Measurements from ENCODE around the gene ENOPH1. TPM values are rescaled to one million over a fixed set of nuclear protein-coding genes. Genes with fewer than 3 reads are reported as not detected.
"Not testable (repeated sequence)": the region's sequence is repeated elsewhere in the genome, so short reads cannot be mapped to it uniquely, and the experiment has no call there.

Gene ENOPH1
- total and polyA plus RNA-seq, 5 donors from 2014 or later: 26.7 to 48.7 (median 47.1) TPM

GRCh38 chr4:82473621-82474164 is 43.3 kb downstream of the ENOPH1 start:
- H3K27me3 ChIP-seq (ENCODE audit: control insufficient read depth, insufficient read depth, low read length): no peaks in the 10 kb centered on the region

DNA sequence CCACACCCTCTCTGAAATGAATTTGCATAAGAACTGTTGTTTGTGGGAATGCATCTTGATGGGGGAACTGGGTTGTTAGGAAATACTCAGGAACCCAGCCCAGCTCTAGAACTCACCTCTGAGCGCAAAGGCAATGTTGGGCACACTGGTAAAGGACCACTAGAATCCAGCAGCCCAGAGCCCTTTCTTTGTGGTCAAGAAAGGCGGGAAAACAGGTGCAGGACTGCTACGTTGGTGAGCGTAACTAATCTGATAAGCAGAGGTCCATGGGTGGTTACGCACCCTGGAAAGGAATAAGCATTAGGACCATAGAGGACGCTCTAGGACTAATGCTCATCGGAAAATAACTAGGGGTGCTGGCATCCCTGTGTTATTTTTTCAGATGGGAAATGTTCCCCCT is 45.5 kb downstream of the ENOPH1 start:
- H3K27me3 Mint-ChIP-seq; H3K9me3 Mint-ChIP-seq; H3K4me3 Mint-ChIP-seq; DNase-seq; H3K9me3 ChIP-seq (ENCODE audit: control insufficient read depth in 2 of 2, low read length in 2 of 2); H3K36me3 ChIP-seq (ENCODE audit: control insufficient read depth, insufficient read depth, low read length); H3K4me1 Mint-ChIP-seq; ATAC-seq (ENCODE audit: low read depth in 2 of 2); H3K27ac ChIP-seq (ENCODE audit: insufficient read depth, low read length, poor library complexity, severe bottlenecking); H3K4me3 ChIP-seq (ENCODE audit: low read depth, low read length); H3K27me3 ChIP-seq (ENCODE audit: control insufficient read depth, insufficient read depth, low read length); H3K27ac Mint-ChIP-seq; H3K4me1 ChIP-seq (ENCODE audit: control insufficient read depth, insufficient read depth, low read length, poor library complexity, severe bottlenecking): not testable (repeated sequence)
- H3K36me3 Mint-ChIP-seq: peaks cover 11% of the 10 kb centered on the region

More at GRCh38 chr4:82473621-82474164, 43.3 kb downstream of the ENOPH1 start:
- Mint-ChIP-seq H3K27me3 (no peaks in the 10 kb centered on the region), H3K4me3 (no peak overlapping the region), H3K9me3 (no peaks in the 10 kb centered on the region), H3K4me1 (no peaks in the 10 kb centered on the region), H3K27ac (no peak overlapping the region), H3K36me3 (peaks cover 6% of the 10 kb centered on the region)
- no peaks in the 10 kb centered on the region for H3K4me1 ChIP-seq (ENCODE audit: control insufficient read depth, insufficient read depth, low read length, poor library complexity, severe bottlenecking)
- H3K27ac ChIP-seq (ENCODE audit: insufficient read depth, low read length, poor library complexity, severe bottlenecking): no peak overlapping the region
- ATAC-seq (ENCODE audit: low read depth in 2 of 2) (no peak), DNase-seq (no peak)
- H3K4me3 ChIP-seq (ENCODE audit: low read depth, low read length): no peak overlapping the region
- no peaks in the 10 kb centered on the region for H3K9me3 ChIP-seq (ENCODE audit: control insufficient read depth in 2 of 2, low read length in 2 of 2)
- H3K36me3 ChIP-seq (ENCODE audit: control insufficient read depth, insufficient read depth, low read length): no peaks in the 10 kb centered on the region

- H3K27me3 Mint-ChIP-seq; ATAC-seq (ENCODE audit: low read depth in 2 of 2); H3K4me3 ChIP-seq (ENCODE audit: low read depth, low read length); H3K4me1 Mint-ChIP-seq; DNase-seq; H3K9me3 Mint-ChIP-seq; H3K27ac ChIP-seq (ENCODE audit: insufficient read depth, low read length, poor library complexity, severe bottlenecking); H3K4me1 ChIP-seq (ENCODE audit: control insufficient read depth, insufficient read depth, low read length, poor library complexity, severe bottlenecking); H3K27ac Mint-ChIP-seq; H3K9me3 ChIP-seq (ENCODE audit: control insufficient read depth in 2 of 2, low read length in 2 of 2); H3K4me3 Mint-ChIP-seq; H3K27me3 ChIP-seq (ENCODE audit: control insufficient read depth, insufficient read depth, low read length); H3K36me3 ChIP-seq (ENCODE audit: control insufficient read depth, insufficient read depth, low read length): not testable (repeated sequence)
- H3K36me3 Mint-ChIP-seq: peaks cover 15% of the 10 kb centered on the region
These were observed 47.1 kb downstream of the ENOPH1 start for GRCh38 chr4:82477469-82477868.

- H3K27me3 ChIP-seq (ENCODE audit: control insufficient read depth, insufficient read depth, low read length): no peaks in the 10 kb centered on the region
- H3K36me3 Mint-ChIP-seq: peaks cover 15% of the 10 kb centered on the region
- H3K36me3 ChIP-seq (ENCODE audit: control insufficient read depth, insufficient read depth, low read length): no peaks in the 10 kb centered on the region
- H3K9me3 Mint-ChIP-seq: no peaks in the 10 kb centered on the region
- no peak overlapping the region for H3K4me3 Mint-ChIP-seq
- H3K27me3 Mint-ChIP-seq: no peaks in the 10 kb centered on the region
- H3K4me3 ChIP-seq (ENCODE audit: low read depth, low read length): no peak overlapping the region
- no peak overlapping the region for H3K27ac Mint-ChIP-seq
- ATAC-seq (ENCODE audit: low read depth in 2 of 2): no peak
- H3K9me3 ChIP-seq (ENCODE audit: control insufficient read depth in 2 of 2, low read length in 2 of 2): no peaks in the 10 kb centered on the region
- no peak overlapping the region for H3K27ac ChIP-seq (ENCODE audit: insufficient read depth, low read length, poor library complexity, severe bottlenecking)
- H3K4me1 Mint-ChIP-seq: no peaks in the 10 kb centered on the region
- DNase-seq: no peak
- H3K4me1 ChIP-seq (ENCODE audit: control insufficient read depth, insufficient read depth, low read length, poor library complexity, severe bottlenecking): no peaks in the 10 kb centered on the region
These were observed 49.2 kb downstream of the ENOPH1 start for GRCh38 chr4:82479562-82479961.

DNA sequence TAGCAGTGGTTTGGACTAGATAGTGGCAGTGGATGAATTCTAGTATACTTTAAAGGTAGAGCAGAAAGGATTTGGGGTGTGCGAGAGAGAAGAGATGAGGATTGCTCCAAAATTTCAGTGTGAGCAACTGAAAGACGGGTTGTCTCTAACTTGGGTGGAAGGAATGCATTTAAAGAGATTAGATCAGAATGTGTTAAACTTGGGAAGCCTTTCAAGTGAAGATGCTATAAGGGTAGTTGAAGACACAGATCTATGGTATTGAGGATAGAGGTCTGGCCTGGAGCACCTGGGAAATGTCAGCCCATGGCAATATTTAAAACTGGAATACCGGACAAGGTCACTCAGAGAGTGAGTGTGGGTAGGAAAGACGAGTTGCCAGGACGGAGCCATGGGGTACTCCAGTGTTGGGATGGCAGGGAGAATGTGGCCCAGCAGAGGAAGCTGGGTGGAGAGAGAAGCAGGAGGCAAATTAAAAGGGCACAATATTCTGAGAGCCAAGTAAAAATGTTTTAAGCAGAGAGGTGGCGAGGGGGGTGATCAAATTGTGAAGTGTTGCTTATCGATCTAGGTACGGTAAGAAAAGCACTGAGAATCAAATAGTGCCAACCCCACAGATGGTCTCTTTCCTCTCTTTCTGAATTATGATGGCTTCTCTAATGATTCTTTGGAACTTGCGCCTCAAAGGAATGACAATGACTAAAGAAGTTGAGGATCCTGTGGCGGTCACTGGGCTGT is 50.5 kb downstream of the ENOPH1 start:
- no peak for ATAC-seq (ENCODE audit: low read depth in 2 of 2)
- Histone ChIP-seq H3K27me3 (ENCODE audit: control insufficient read depth, insufficient read depth, low read length) (no peaks in the 10 kb centered on the region), H3K4me1 (ENCODE audit: control insufficient read depth, insufficient read depth, low read length, poor library complexity, severe bottlenecking) (no peaks in the 10 kb centered on the region), H3K27ac (ENCODE audit: insufficient read depth, low read length, poor library complexity, severe bottlenecking) (no peak overlapping the region), H3K9me3 (ENCODE audit: control insufficient read depth in 2 of 2, low read length in 2 of 2) (no peaks in the 10 kb centered on the region), H3K36me3 (ENCODE audit: control insufficient read depth, insufficient read depth, low read length) (no peaks in the 10 kb centered on the region), H3K4me3 (ENCODE audit: low read depth, low read length) (no peak overlapping the region)
- Mint-ChIP-seq H3K4me3 (no peak overlapping the region), H3K36me3 (peaks cover 18% of the 10 kb centered on the region), H3K27me3 (no peaks in the 10 kb centered on the region), H3K27ac (no peak overlapping the region), H3K9me3 (no peaks in the 10 kb centered on the region), H3K4me1 (no peaks in the 10 kb centered on the region)
- no peak for DNase-seq

GRCh38 chr4:82481506-82481840 is 51.1 kb downstream of the ENOPH1 start:
- no peaks in the 10 kb centered on the region for H3K4me1 ChIP-seq (ENCODE audit: control insufficient read depth, insufficient read depth, low read length, poor library complexity, severe bottlenecking)
- peaks cover 18% of the 10 kb centered on the region for H3K36me3 Mint-ChIP-seq
- no peak overlapping the region for H3K4me3 Mint-ChIP-seq
- DNase-seq: no peak
- no peaks in the 10 kb centered on the region for H3K9me3 Mint-ChIP-seq
- H3K27ac ChIP-seq (ENCODE audit: insufficient read depth, low read length, poor library complexity, severe bottlenecking): no peak overlapping the region
- H3K4me1 Mint-ChIP-seq: no peaks in the 10 kb centered on the region
- no peaks in the 10 kb centered on the region for H3K27me3 Mint-ChIP-seq
- H3K9me3 ChIP-seq (ENCODE audit: control insufficient read depth in 2 of 2, low read length in 2 of 2): no peaks in the 10 kb centered on the region
- no peaks in the 10 kb centered on the region for H3K36me3 ChIP-seq (ENCODE audit: control insufficient read depth, insufficient read depth, low read length)
- no peak overlapping the region for H3K4me3 ChIP-seq (ENCODE audit: low read depth, low read length)
- no peak for ATAC-seq (ENCODE audit: low read depth in 2 of 2)
- no peaks in the 10 kb centered on the region for H3K27me3 ChIP-seq (ENCODE audit: control insufficient read depth, insufficient read depth, low read length)
- H3K27ac Mint-ChIP-seq: no peak overlapping the region

GRCh38 chr4:82482387-82482786 is 52.0 kb downstream of the ENOPH1 start:
- no peaks in the 10 kb centered on the region for H3K4me1 Mint-ChIP-seq
- no peak for ATAC-seq (ENCODE audit: low read depth in 2 of 2)
- no peak overlapping the region for H3K4me3 Mint-ChIP-seq
- H3K9me3 ChIP-seq (ENCODE audit: control insufficient read depth in 2 of 2, low read length in 2 of 2): no peaks in the 10 kb centered on the region
- no peak overlapping the region for H3K27ac ChIP-seq (ENCODE audit: insufficient read depth, low read length, poor library complexity, severe bottlenecking)
- no peak overlapping the region for H3K4me3 ChIP-seq (ENCODE audit: low read depth, low read length)
- H3K36me3 Mint-ChIP-seq: peaks cover 18% of the 10 kb centered on the region
- H3K36me3 ChIP-seq (ENCODE audit: control insufficient read depth, insufficient read depth, low read length): no peaks in the 10 kb centered on the region
- no peaks in the 10 kb centered on the region for H3K4me1 ChIP-seq (ENCODE audit: control insufficient read depth, insufficient read depth, low read length, poor library complexity, severe bottlenecking)
- H3K27ac Mint-ChIP-seq: peak overlapping the region in 1 of 3 donors; percentile 57
- no peaks in the 10 kb centered on the region for H3K27me3 ChIP-seq (ENCODE audit: control insufficient read depth, insufficient read depth, low read length)
- H3K27me3 Mint-ChIP-seq: no peaks in the 10 kb centered on the region
- H3K9me3 Mint-ChIP-seq: no peaks in the 10 kb centered on the region
- no peak for DNase-seq

Measured in CD4-positive, CD25-positive, alpha-beta regulatory T cell (primary cell).